GM12801 (cell line): ENCODE results near the gene TAF6L.

Experiments used
- CTCF ChIP-seq: IDR thresholded peaks from one replicate; pipeline ENCODE4 v1.5.1; 2011; ENCODE audit warnings: control low read depth; ENCODE audit not compliant: insufficient read length; ENCODE audit errors: extremely low read depth

The TAF6L gene

GRCh38 chr11:62775646-62776045 is 4.5 kb downstream of the TAF6L start:
- TF ChIP-seq CTCF, result no peak

GRCh38 chr11:62777389-62777788 is 6.2 kb downstream of the TAF6L start:
- no peak for TF ChIP-seq CTCF

GRCh38 chr11:62778441-62778840 is 7.2 kb downstream of the TAF6L start:
- no peak for TF ChIP-seq CTCF

GRCh38 chr11:62782753-62783152 is 11.6 kb downstream of the TAF6L start:
- no peak for TF ChIP-seq CTCF

- TF ChIP-seq CTCF, result peak; percentile 19
Observed at GRCh38 chr11:62786318-62787004, 15.3 kb downstream of the TAF6L start.

GRCh38 chr11:62787005-62787759 is 16.0 kb downstream of the TAF6L start, which contains the start of gene TMEM179B:
TMEM179B (plus strand) TSS chr11:62787402; CDS start chr11:62787432, 30 bp downstream.
- no peak for TF ChIP-seq CTCF

- no peak for TF ChIP-seq CTCF
Observed at GRCh38 chr11:62788991-62789390, 17.8 kb downstream of the TAF6L start.
